Fibroblast of lung (primary cell): ENCODE results near the gene BEND4. TPM values are rescaled to one million over a fixed set of nuclear protein-coding genes. Genes with fewer than 3 reads are reported as not detected.

Experiments used
- DNase-seq, 2 donors: peaks; one replicate each; pipeline versions ENCODE4 v3.0.0 to v3.0.0-alpha.2; 2010; ENCODE audit warnings: low read depth in 2 of 2
- H2AFZ ChIP-seq: 2 replicates; pipeline ENCODE4 v1.5.1; 2012; ENCODE audit warnings: low read length, control low read depth, inconsistent platforms
- H3K27ac ChIP-seq: 2 replicates; pipeline ENCODE4 v1.5.1; 2011; ENCODE audit warnings: low read length, control low read depth; ENCODE audit not compliant: insufficient read depth
- H3K27me3 ChIP-seq: 2 replicates; pipeline ENCODE4 v1.5.1; 2011; ENCODE audit warnings: mild to moderate bottlenecking, low read length; ENCODE audit not compliant: control insufficient read depth, insufficient read depth
- H3K36me3 ChIP-seq: 2 replicates; pipeline ENCODE4 v1.5.1; 2011; ENCODE audit warnings: low read length; ENCODE audit not compliant: control insufficient read depth, insufficient read depth
- H3K4me1 ChIP-seq: 2 replicates; pipeline ENCODE4 v1.5.1; 2011; ENCODE audit warnings: low read length; ENCODE audit not compliant: control insufficient read depth, insufficient read depth; ENCODE audit errors: extremely low read depth
- H3K4me2 ChIP-seq: 2 replicates; pipeline ENCODE4 v1.5.1; 2011; ENCODE audit warnings: low read length, control low read depth; ENCODE audit not compliant: insufficient read depth; ENCODE audit errors: extremely low read depth
- H3K4me3 ChIP-seq, 4 experiments: fragments of 200-600 bp in 1 of 4; sonication (generic) in 1 of 4; replicated peaks in 1 of 4; 2 replicates each; pipeline ENCODE4 v1.5.1; 2011 to 2016; ENCODE audit warnings: low read length in 4 of 4, low read depth in 3 of 4, mild to moderate bottlenecking in 3 of 4, control low read depth in 2 of 4, inconsistent platforms in 1 of 4, mixed read lengths in 1 of 4; ENCODE audit not compliant: insufficient read depth in 1 of 4; ENCODE audit errors: control extremely low read depth in 1 of 4
- H3K79me2 ChIP-seq: 2 replicates; pipeline ENCODE4 v1.5.1; 2012; ENCODE audit warnings: mild to moderate bottlenecking, low read length, inconsistent platforms; ENCODE audit not compliant: control insufficient read depth, insufficient read depth
- H3K9ac ChIP-seq: 2 replicates; pipeline ENCODE4 v1.5.1; 2011; ENCODE audit warnings: mild to moderate bottlenecking, low read length, control low read depth; ENCODE audit not compliant: insufficient read depth
- H3K9me3 ChIP-seq: 2 replicates; pipeline ENCODE4 v1.5.1; 2012; ENCODE audit warnings: low read depth, low read length; ENCODE audit not compliant: control insufficient read depth, insufficient read depth
- H4K20me1 ChIP-seq: 2 replicates; pipeline ENCODE4 v1.5.1; 2011; ENCODE audit warnings: low read length; ENCODE audit not compliant: control insufficient read depth, insufficient read depth; ENCODE audit errors: extremely low read depth
- EZH2 ChIP-seq: IDR thresholded peaks from 2 replicates; pipeline ENCODE4 v1.5.1; 2012; ENCODE audit warnings: low read length, control low read depth, mild to moderate bottlenecking; ENCODE audit errors: missing control alignments
- polyA plus RNA-seq, 2 donors: library from polyadenylated mRNA; depleted of rRNA in 1 of 2; stranded (reverse) in 1 of 2; unstranded in 1 of 2; fragments of >200 nt; gene quantifications; 2 replicates each; pipeline ENCODE4 v1.2.1, GENCODE V29; 2011 to 2012; ENCODE audit warnings: missing spikeins in 1 of 2
- total RNA-seq: library from RNA; depleted of rRNA; stranded (reverse); fragments of >200 nt; gene quantifications from 2 replicates; pipeline ENCODE4 v1.2.1, GENCODE V29; 2014
- TF ChIP-seq, protein P1 (sequence below), 2 donors: IDR thresholded peaks in 1 of 2; conservative IDR thresholded peaks in 1 of 2; 1 replicate in 1 of 2; 2 replicates in 1 of 2; pipeline ENCODE4 v1.5.1; 2011 to 2012; ENCODE audit warnings: low read length in 2 of 2, control low read depth in 1 of 2, inconsistent platforms in 1 of 2, low read depth in 1 of 2, mild to moderate bottlenecking in 1 of 2

The BEND4 gene
- total and polyA plus RNA-seq, 2 donors (not counting 1 experiment from before 2014, with no cell fraction given) = under 0.01 to 0.02 TPM

- TF ChIP-seq, protein P1, sequence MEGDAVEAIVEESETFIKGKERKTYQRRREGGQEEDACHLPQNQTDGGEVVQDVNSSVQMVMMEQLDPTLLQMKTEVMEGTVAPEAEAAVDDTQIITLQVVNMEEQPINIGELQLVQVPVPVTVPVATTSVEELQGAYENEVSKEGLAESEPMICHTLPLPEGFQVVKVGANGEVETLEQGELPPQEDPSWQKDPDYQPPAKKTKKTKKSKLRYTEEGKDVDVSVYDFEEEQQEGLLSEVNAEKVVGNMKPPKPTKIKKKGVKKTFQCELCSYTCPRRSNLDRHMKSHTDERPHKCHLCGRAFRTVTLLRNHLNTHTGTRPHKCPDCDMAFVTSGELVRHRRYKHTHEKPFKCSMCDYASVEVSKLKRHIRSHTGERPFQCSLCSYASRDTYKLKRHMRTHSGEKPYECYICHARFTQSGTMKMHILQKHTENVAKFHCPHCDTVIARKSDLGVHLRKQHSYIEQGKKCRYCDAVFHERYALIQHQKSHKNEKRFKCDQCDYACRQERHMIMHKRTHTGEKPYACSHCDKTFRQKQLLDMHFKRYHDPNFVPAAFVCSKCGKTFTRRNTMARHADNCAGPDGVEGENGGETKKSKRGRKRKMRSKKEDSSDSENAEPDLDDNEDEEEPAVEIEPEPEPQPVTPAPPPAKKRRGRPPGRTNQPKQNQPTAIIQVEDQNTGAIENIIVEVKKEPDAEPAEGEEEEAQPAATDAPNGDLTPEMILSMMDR (conservative IDR thresholded peaks at IDR 0.05 in 1 of 2, IDR thresholded peaks at IDR 0.05 in 1 of 2; ENCODE audit: low read depth in 1 of 2, low read length in 2 of 2) = no peak
- TF ChIP-seq EZH2 = peak; percentile 27
These were observed 618 bp downstream of the BEND4 start for GRCh38 chr4:42151568-42152506.

GRCh38 chr4:42150653-42151567 lies 1.5 kb downstream of the BEND4 start:
- Histone ChIP-seq H3K4me2 (no peak overlapping the region), H2AFZ (no peak overlapping the region), H3K27ac (no peak overlapping the region), H3K36me3 (no peaks in the 10 kb centered on the region), H4K20me1 (no peaks in the 10 kb centered on the region), H3K79me2 (no peaks in the 10 kb centered on the region), H3K27me3 (peaks cover 39% of the 10 kb centered on the region), H3K9me3 (no peaks in the 10 kb centered on the region), H3K4me3 (peak overlapping the region in 1 of 4 experiments; percentile 44), H3K9ac (no peak overlapping the region), H3K4me1 (no peaks in the 10 kb centered on the region)
- TF ChIP-seq EZH2 = peak; percentile 98
- TF ChIP-seq, protein P1 (conservative IDR thresholded peaks at IDR 0.05 in 1 of 2, IDR thresholded peaks at IDR 0.05 in 1 of 2; ENCODE audit: low read depth in 1 of 2, low read length in 2 of 2) = no peak
- DNase-seq = no peak

More at GRCh38 chr4:42151568-42152506, 618 bp downstream of the BEND4 start:
- no peaks in the 10 kb centered on the region for H3K9me3 ChIP-seq
- no peaks in the 10 kb centered on the region for H3K36me3 ChIP-seq
- no peaks in the 10 kb centered on the region for H4K20me1 ChIP-seq
- H3K79me2 ChIP-seq = no peaks in the 10 kb centered on the region
- no peak overlapping the region for H3K27ac ChIP-seq
- H3K4me1 ChIP-seq = no peaks in the 10 kb centered on the region
- peaks cover 39% of the 10 kb centered on the region for H3K27me3 ChIP-seq
- H3K9ac ChIP-seq = no peak overlapping the region
- peak overlapping the region in 2 of 4 experiments; percentile 20 to 44 for H3K4me3 ChIP-seq
- DNase-seq = no peak
- peak overlapping the region; percentile 59 for H3K4me2 ChIP-seq
- H2AFZ ChIP-seq = no peak overlapping the region

DNA sequence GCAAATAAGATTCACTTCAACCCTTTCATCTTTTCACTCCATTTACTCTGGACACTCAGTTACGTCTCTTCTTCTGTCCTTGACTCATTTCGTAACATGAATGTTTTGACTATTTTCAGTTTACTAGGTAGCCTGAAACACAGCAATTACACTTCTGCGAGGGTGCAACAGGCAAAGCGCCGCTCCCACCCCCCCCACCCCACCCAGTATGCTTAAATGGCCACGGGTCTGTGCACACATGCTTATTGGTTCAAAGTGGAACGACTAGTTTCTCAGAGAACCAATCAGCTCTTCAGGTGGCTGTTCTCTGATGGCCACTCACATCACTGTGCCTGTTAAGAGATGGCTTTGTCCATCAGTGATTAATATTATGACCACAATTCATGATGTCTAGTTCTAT lies 3.5 kb downstream of the BEND4 start:
- Histone ChIP-seq H3K79me2 (no peaks in the 10 kb centered on the region), H3K27me3 (peaks cover 39% of the 10 kb centered on the region)
- no peak for DNase-seq

More for the DNA sequence above, 3.5 kb downstream of the BEND4 start:
- no peaks in the 10 kb centered on the region for H4K20me1 ChIP-seq
- H3K9ac ChIP-seq = no peak overlapping the region
- no peak overlapping the region for H2AFZ ChIP-seq
- H3K4me3 ChIP-seq = no peak overlapping the region
- no peaks in the 10 kb centered on the region for H3K9me3 ChIP-seq
- H3K4me1 ChIP-seq = no peaks in the 10 kb centered on the region
- TF ChIP-seq, protein P1 (conservative IDR thresholded peaks at IDR 0.05 in 1 of 2, IDR thresholded peaks at IDR 0.05 in 1 of 2; ENCODE audit: low read depth in 1 of 2, low read length in 2 of 2) = no peak
- no peak for TF ChIP-seq EZH2
- H3K4me2 ChIP-seq = no peak overlapping the region
- no peak overlapping the region for H3K27ac ChIP-seq
- H3K36me3 ChIP-seq = no peaks in the 10 kb centered on the region
